NCI-H187 treated with DMSO at 0.1 percent for 48 hours (cell line): ENCODE data around the gene COPG1.

Experiments used
- DNase-seq: peaks from one replicate; lab custom pipeline; 2025; lab: John Stamatoyannopoulos, UW

The COPG1 gene

DNA sequence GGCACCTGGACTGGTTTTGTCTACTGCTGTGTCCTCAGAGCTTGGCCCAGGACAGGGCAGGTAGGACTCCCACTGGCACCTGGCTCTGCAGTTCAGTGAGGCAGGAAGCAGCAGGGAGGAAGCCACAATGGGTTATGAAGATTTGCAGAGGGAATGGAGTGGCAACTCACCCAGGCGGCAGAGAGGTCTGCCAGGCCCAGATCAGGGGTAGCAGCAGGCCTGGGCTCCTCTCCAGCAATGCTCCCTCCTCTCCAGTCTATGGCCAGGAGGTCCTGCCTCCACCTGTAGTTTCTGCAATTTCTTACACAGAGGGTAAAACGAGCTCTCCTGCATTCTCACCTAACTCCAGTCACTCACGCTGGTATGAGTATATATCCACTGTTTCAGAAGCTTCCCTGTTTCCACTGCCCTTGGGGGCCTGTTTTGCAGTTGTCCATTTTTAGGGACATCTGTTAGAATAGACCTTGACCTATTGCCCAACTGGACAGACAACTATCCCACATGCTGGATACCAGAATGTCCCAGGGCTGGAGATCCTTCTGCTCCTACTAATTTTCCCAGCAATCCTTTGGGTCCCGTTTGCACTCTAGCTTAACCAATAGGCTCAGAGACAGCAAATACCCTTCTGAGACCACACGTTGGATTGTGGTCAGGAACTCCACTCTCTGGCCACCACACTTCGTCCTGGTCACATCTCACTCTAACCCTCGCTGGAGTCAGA lies 64.4 kb downstream of the COPG1 start:
- no peak for DNase-seq

DNA sequence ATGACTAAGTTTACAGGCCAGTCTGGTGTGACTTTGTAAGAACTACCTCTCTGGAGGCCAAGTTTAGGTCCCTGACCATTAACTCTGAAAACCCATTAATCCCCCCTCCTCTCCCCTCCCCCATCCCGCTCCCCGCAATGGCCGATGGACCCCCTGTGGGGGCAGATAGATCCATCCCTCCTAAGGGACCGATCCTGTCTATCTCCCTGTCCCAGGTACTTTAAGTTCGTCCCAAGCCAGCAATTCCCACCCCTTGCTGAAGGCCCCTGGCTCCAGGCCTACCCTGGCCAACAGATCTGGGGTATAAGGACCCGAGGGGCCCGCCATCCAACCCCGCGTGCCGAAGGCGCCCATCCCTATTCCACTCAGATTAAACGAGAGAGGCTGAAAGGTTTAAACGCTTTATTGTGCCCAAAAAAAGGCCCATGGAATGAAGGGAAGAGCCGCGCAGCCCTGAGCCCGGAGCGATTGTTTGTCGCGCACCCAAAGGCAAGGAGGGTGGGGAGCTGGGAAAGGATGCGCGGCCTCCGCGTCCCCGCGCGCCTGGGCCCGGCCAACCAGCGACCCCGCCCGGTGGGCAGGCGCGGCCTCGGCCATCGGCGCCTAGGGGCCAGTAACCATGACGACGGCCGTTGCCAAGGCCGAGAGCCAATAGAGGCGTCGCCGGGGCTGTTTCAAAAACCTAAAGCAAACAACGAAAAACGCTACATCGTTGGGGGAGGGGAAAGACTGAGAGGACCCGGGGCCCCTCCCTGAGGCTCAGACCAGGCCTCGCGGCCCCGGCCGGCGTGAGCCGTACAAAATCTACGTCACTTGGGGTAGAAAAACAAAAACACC lies 65.2 kb downstream of the COPG1 start:
- peak; percentile 53 for DNase-seq

DNA sequence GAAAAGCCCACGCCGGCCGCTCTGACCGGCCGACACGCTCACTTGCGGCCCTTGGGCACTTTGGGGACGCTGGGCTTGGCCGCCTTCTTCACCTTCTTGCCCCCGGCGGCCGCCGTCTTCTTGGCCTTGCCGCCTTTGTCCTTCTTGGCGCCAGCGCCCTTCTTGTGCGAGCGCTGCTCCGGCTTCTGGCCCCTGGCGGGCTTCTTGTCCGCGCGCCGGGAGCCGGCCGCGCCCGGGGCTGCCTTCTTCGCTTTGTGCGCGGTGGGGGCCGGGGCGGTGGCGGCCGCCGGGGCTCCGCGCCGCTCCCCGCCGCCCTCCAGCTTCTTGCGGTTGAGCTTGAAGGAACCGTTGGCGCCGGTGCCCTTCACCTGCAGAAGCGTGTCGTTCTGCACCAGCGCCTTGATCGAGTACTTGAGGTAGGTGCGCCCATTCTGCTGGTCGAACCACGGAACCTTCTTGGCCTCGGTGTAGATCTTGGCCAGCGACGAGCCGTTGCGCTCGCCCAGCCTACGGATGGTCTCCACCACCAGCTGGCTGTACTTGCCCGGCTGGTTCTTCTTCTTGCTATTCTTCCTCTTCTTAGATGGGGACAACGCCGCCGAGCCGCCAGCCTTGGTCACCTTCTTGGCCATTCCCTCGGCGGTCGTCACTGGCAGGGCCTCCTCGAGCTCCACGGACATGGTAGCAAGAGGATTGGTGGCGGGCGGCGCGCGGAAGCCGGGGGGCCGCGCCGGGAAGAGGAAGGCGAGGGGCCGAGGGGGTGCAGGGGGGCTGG lies 66.0 kb downstream of the COPG1 start:
- no peak for DNase-seq

DNA sequence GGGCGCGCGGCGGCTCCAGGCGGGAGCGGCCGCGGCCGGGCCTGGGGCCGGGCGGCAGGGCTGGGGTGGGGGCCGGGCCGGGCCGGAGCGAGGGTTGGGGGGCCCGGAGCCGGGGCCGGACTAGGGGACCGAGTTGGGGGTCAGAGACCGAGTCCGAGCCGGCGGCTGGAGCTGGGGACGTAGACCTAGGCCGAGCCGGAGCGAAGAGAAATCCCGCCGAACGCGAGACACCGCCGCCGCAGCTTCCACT lies 66.5 kb downstream of the COPG1 start:
- no peak for DNase-seq

DNA sequence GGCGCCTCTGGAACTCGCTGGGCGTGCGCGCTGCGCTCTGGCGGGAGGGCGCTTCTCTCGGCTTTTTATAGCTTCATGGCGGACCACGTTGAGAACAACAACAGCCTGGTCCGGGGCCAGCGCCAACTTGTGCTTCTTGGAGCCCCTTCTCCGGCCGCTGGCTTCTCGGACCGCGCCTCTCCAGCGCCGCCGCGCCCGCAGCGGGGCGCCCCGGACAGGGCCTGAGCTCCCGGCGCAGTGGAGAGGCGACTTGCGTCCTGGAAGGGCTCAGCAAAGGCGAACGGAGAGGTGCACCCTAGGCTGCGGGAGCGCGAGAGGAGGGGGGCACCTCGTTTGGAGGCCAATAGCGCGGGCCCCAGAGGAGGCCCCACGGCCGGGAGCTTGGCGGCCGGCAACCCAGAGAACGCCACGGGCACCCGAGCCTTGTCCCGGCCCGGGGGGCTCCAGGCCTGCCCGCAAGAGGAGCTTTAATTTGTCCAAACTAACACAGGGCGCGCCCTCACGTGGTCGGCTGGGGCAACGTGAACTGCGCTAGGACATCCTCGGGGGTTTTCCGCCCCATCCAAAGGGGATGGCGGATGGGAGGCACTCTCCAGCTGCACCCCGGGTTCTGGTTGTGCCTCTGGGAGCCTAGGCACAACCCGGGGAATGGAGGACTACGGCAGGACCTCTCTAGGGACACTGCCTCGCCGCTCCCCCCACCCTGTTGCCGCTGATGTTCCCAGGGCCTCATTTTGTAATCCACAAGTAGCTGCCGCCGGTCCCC lies 67.0 kb downstream of the COPG1 start:
- DNase-seq, result no peak

DNA sequence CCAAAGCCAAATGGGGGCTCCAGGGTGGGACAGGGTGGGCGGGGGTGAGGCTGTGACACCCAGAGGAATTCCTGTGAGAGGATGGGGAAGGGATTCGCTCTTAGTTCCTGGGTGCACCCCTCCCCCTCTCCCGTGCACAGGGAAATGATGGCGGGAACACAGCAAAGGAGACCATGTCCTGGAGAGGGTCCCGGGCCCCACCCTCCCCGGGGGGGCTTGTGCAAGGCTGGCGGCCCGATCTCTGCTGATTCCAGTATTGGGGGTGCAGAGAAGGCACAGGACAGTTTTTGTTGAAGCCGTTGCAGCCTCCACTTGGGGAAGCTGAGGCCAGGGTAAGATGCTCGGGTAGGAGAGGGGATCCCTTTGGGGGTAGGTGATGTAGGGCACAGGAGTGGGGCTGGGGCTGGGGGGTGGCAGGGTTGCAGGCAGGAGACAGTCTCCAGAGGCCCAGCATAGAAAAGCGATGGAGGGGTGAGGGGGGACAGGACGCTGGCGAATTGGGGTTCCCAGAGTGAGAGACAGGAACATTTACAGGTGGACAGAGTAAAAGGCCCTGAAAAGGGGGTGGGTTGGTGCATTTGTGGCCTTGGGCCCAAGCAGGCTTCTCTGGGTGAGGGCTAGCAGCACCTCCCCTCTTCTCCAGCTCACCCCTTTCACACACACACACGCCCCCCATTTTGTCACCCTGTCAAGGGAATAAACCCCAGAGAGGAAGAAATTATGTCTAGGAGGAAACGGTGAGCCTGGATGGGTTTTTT lies 67.8 kb downstream of the COPG1 start:
- no peak for DNase-seq

DNA sequence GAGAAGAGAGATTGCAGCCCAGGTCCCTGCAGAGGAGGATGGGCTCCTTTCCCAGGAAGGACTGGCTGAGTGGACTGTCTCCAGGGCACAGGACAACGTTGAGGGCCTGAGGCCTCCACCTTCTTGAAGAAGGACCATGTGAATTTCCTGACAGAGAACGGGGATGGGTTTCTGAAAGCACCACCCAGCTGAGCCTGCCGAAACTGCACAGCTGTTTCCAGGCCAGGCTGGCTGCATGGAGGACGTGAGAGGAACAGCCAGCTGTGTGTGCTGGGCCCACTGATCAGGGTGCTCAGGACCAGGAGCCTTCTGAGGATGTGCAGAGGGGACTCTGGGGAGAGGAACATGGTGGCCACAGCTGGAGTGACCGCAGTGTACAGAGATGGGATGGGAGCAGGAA lies 68.4 kb downstream of the COPG1 start:
- no peak for DNase-seq

DNA sequence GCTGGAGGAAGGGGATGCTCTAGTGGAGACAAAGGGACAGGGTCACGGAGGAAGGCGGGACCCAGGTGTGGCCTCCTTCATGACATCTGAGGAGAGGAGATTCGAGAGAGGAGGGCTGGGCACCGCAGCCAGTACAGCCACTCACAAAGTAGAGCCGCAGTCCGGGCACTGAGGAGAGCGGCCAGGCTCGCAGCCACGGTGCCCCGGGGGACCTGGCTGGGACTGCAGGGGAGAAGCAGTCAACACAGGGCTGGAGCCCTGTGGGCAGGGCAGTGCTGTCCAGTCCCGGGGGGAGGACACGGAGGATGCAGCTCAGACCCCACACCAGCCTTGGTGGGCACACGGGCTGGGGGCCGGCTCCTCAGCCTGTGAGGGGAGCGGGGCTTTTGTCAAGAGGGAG lies 69.5 kb downstream of the COPG1 start:
- no peak for DNase-seq

DNA sequence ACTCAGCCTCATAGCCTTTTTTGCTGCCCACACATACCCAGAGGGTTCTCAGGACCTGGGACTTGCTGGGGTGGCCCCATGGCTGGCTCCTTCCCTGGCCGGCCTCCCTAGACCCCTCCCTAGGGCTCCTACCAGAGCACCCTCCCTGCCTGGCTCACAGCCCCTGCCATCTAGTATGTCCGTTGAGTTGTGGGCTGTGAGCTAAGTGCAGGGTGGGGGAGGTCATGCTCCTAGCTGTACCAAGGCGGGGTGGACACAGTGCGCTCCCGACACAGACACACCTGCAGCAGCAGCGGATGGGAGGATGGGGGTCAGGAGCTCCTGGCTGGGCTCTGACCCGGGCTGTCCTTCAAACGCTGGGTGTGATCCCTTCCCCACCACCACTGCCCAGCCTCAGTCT lies 70.9 kb downstream of the COPG1 start:
- no peak for DNase-seq

DNA sequence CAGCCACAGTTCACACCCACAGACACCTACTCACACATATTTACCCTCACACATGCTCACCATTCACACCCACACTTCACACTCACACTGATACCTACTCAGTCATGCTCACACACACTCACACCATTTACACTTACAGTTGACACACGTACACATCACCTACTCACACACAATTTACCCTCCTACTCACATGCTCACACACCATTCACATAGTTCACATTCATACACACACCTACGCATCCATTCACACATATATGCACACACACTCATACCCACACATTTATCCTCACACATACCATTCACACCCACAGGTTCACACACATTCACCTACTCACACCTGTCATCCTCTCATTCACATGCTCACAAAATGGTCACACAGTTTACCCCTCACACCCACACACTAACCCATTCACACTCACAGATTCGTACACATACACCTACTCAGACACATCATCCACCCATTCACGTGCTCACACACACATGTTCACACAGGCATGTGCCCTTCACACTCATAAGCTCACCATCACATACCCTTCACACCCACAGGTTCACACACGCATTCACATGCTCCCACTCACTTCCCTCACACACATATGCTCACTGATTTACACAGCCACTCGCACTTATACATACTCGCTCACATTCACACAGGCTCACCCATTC lies 71.5 kb downstream of the COPG1 start:
- no peak for DNase-seq

DNA sequence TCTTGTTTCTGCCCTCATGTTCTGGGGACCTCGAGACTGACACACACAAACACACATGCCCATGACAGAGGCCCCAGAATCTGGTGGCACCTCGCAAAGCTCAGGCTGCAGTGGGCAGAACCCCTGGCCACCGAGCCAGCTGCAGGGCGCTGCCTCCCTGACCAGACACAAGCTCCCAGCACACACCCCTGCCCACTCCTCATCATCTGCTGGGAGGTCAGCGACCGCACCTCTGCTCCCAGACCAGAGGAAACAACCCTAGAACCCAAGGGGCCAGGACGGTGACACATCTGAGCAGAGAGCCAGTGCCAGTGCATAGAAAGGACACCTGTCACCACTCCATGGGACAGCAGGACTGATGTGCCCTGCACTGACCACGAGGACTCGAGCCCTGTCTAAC lies 72.5 kb downstream of the COPG1 start:
- DNase-seq, result no peak

DNA sequence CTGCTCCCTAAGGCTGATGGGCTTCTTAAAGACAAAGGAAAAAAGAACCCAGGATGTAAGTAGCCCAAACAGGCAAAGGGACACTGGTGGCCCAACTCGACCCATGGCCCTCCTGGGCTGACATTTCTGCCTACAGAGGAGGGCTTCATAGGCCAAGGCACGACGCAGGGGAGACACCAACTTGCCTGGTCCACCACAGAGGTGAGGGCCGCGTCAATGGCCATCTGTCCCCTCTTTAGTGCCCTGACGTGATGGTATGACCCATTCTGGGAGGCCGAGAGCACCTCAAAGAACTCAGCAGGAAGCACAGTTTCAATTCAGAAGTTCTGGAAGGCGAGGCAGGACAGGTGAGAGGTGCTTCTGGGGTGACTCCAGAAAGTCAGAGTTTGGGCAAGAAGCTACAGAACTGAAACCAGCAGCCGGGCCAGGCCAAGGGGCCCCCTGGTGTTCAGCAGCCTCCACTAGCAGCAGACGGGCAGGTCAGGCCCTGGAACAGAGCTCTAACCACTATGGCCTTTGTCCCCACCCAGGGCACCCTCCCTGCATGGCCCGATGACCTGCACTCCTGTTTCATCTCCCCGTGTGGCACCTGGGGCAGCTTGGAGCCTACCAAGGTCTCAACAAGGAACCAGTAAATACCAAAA lies 74.4 kb downstream of the COPG1 start:
- DNase-seq, result no peak

DNA sequence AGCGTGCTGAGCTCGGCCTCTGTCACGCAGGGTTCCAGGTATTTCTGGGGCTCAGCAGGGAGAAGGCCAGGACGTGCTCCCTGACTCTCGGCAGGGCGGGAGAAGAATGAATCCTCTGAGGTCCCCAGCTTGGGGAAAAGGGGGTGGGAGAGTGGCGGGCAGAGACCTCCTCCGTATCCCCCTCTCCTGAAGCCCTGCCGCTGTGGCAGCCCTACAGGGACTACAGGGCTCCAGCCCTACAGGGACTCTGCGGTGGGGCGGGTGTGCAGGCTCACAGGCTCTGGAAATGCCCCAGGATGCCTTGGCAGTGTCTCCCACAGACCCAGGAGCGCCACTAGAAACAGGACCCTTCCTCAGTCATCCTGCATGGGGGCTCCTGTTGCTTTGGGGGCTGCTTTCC lies 75.4 kb downstream of the COPG1 start:
- no peak for DNase-seq

DNA sequence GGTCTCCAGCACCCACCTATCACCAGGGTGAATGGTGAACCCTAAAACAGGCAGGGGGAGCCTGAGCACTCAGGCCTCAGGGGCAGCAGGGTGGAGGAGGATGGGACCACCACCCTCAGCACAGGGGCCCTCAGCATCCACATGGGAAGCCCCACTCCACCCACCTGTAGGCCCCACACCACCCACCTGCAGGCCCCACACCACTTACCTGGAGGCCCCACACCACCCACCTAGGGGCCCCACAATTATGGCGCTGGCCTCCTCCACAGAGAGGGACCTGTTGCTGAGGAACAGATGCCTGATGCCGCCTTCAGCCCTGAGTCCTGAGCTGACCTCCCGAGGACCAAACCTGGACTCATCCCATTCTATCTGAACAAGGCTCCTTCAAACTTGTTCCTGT lies 76.0 kb downstream of the COPG1 start:
- DNase-seq, result no peak

DNA sequence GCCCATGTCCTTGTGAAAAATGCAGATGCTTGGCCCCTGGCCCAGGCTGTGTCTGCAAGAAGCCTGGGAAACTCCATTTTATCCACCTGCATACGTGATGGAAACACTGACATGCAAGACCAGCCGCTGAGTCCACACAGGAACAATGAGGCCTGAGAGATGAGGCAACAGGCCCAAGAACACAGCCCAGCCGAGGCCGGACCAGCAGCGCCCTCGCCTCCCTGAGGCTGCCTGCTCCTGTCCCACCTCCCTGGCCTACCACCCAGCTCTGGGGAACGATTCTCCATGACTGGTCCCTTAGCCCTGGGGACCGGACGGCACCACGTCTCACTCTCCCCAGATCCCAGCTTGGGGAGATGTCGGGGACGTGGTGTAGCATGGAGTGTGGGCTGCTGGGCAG lies 76.7 kb downstream of the COPG1 start:
- no peak for DNase-seq

DNA sequence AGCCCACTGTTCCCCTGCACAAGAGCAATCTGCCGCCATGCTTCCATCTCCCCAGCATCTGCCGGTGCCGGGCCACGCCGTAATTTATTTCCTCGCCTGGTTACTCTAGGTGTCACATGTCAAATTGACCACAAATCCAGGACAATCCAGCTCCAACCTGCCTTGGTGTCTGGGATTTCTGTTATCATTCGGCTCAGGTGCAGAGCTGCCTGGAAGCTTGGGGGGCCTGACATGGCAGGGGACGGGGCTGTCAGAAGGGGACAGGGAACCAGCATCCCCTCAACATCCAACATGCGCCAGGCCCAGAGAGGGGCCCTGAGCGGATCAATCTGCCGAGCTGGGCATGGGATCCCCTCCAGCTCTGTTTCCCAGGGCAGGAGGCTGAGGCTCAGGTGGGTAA lies 77.2 kb downstream of the COPG1 start:
- DNase-seq, result no peak
